Ureter (tissue), 1 donor: Measurements from ENCODE around the gene KDM3A. TPM values are rescaled to one million over a fixed set of nuclear protein-coding genes. Genes with fewer than 3 reads are reported as not detected.
A peak's percentile ranks its signal among the peaks of the same experiment; 100 is the strongest.

Experiments
- DNase-seq: peaks from one replicate; pipeline ENCODE4 v3.0.0-alpha.2; 2020; ENCODE audit warnings: low spot score
- total RNA-seq: library from RNA; stranded (reverse); gene quantifications from one replicate; pipeline ENCODE4 v1.2.4, GENCODE V29; 2023
- donor health status: DM: yes; HTN: yes; CAD: no.

KDM3A gene
- total RNA-seq, 1 donor from 2014 or later = 59.1 TPM

DNA sequence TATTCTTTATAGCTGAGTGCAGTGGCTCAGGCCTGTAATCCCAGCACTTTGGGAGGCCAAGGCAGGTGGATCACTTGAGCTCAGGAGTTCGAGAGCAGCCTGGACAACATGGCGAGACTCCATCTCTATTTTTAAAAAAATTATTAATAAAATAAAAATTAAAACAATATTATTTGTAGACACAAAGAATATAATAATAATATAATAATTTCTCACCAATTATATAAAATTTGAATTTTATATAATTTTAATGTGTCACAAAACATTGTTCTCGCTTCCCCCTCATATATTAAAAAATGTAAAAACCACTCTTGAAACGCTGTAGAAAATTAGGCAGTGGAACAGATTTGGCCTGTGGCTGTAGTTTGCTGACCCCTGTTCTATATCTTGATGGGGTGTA, 5.6 kb upstream of the KDM3A start:
- DNase-seq = no peak

DNA sequence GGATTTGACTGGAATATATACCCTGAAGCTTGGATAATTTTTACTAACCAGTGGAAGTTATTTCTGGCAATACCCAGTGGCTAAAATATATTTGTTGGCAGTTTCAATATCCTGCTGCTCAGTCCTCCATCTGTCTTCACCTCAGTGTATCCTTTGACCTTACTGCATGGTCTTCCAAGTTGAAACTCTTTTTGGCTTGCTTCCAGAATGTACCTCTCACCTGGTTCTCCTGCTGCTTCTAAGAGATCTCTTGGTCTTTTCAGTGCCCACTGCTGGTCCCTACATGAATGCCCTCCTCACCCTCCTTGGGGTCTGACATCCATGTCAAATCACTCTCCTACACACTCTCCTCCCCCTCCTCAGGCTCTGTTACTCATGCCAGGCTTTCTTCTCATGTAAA, 4.8 kb upstream of the KDM3A start:
- DNase-seq = no peak

DNA sequence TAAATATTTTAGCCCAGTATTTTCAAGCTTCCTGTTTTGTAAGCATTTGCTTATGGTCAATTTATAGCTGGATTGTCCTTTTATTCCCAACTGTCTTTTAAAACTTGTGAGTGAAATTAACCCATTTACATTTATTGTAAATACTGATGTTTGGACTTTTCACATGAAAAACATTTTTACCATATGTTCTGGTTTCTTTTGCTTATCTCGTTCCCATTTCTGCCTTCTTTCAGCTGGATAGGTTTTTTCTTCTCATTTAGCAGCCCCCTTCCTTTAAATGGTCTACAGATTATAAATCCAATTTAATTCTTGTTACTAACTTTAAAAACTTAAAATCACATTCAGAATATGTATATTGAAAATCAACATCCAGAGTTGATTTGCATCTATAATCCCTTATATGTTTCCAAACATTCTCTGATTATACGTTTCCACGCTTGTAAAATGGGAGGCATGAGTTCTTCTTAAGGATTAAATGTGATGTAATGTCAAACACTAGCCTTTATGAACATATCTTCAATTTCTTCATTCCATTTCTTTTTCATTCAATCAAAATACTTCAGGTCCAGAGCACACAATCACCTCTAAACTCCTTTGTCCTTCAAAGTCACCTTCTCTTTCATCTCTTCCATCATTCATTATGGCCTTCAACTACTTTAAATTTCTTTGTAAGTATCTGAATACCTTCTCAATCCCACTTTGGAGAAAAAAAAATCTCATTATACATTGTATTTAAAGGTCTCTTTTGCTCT, 1.1 kb upstream of the KDM3A start:
- no peak for DNase-seq

GRCh38 chr2:86441392-86441881, 266 bp downstream of the KDM3A start:
- DNase-seq = no peak

- DNase-seq = peak; percentile 72
Measured at GRCh38 chr2:86441882-86442641, 891 bp downstream of the KDM3A start.

GRCh38 chr2:86442642-86443005, 1.5 kb downstream of the KDM3A start:
- peak; percentile 92 for DNase-seq

DNA sequence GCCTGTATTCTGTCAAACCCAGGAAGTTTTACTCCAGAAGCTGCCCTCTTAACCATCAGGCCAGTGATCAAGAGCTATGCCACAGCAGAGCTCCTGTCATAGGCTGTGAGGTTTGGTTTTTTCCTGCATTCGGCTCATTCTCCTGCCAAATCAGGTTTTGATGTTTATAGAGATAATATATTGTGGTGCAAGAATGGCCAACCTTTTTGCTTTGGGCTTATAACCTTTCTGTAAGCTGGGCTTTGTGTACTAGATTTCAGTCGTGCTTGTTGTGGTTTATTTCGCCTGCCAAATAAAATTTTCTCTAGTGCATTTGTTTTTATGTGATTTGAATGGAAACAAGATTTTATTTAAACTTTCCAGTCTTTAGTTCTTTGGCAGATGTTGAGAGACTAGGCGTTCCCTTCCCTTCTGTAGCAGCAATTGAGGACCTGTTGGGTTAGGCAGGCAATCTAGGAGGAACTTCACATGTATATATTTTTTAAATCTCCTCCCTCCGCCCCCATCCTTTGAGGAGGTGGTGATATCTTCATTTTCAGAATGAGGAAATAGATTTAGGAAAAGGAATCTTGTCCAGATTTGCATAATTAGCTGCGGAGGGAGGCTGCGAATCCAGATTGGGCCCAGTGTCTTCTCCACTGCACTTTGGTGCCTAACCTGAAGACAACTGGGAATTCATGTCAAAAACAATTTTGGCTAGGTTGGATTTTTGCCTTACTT, 2.6 kb downstream of the KDM3A start:
- no peak for DNase-seq

GRCh38 chr2:86445436-86445835, 4.3 kb downstream of the KDM3A start:
- DNase-seq = no peak

DNA sequence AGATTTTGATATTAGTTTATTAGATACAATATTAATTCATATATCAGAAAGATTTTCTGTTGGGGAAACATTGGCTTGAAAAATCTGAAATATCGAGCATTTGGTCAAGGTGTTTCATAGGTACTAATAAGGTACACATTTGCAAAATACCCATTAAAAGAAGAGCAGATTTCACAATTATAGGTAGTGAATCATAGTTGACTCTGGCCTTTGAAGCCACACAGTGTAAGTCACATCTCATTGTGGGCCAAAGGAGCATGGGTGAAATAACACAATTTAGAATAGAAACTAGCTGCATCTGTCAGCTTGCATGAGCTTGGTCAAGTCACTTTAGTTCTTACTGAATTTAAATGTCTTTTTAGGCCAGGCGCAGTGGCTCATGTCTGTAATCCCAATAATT, 4.9 kb downstream of the KDM3A start:
- DNase-seq = no peak

GRCh38 chr2:86453836-86454235, 12.7 kb downstream of the KDM3A start:
- DNase-seq = peak; percentile 74

DNA sequence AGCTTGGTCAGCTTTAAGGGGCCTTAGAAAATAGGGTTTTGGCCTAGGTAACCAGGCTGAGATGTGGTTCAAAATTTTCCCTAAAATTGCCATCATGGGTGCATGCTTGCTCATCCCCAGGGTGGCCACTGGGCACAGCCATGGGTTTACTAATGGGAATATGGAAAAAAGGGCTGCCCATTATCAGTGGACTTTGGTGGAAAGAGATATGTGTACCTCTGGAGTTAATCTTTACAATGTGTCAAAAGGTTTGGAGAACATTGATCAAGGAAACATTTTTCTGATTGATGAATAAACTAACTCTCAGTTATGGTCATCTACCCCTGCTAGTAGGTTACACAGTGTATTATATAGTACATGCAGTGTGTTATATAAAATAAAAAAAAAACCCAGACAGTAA, 13.1 kb downstream of the KDM3A start:
- no peak for DNase-seq

DNA sequence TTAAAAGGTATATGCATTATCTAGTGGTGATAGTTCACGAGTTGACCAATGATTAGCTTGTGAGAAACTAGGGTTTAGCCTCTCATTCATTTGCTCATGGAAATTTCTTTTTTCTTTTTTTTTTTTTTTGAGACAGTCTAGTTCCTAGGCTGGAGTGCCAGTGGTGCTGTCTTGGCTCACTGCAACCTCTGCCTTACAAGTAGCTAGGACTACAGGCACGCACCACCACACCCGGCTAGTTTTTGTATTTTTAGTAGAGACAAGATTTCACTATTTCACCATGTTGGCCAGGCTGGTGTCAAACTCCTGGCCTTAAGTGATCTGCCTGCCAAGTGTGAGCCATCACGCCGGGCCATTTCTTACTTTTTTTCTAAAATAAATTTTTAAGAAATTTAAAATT, 14.0 kb downstream of the KDM3A start:
- DNase-seq = no peak

GRCh38 chr2:86461042-86461743, 20.0 kb downstream of the KDM3A start:
- no peak for DNase-seq

- DNase-seq = no peak
Measured at GRCh38 chr2:86464652-86465051, 23.5 kb downstream of the KDM3A start.

DNA sequence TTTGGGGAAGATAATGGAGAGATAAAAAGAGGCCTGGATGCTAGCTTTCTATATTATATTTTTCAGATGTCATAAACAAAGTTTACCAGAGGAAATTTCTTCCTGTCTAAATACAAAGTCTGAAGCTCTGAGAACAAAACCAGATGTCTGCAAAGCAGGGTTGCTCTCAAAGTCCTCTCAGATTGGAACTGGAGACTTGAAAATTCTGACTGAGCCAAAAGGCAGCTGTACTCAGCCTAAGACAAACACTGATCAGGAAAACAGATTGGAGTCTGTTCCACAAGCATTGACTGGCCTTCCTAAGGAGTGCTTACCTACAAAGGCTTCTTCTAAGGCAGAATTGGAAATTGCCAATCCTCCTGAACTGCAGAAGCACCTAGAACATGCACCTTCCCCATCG, 25.1 kb downstream of the KDM3A start:
- DNase-seq = no peak

GRCh38 chr2:86468162-86469033, 27.2 kb downstream of the KDM3A start:
- no peak for DNase-seq

- no peak for DNase-seq
Measured at GRCh38 chr2:86470890-86471289, 29.7 kb downstream of the KDM3A start.

- no peak for DNase-seq
Measured at GRCh38 chr2:86471637-86472036, 30.5 kb downstream of the KDM3A start.

DNA sequence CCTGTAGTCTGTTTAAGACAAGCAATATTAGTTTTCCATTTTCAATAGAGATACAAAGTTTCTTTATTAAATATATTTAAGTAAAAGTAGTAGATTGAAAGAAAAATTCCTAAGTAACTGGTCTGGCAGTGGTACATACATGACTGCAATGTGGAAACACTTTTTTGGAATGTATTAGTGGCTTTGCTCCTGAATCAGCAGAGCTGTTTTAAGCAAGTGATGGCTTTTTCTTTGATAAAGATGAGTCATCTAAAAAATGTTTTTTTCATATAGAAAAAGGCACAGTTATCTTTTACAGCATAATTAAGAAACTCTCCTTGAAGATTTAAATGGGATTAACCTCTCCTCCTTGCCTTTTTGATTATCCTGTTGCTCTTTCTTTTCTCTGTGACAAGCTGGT, 34.9 kb downstream of the KDM3A start:
- DNase-seq = no peak

DNA sequence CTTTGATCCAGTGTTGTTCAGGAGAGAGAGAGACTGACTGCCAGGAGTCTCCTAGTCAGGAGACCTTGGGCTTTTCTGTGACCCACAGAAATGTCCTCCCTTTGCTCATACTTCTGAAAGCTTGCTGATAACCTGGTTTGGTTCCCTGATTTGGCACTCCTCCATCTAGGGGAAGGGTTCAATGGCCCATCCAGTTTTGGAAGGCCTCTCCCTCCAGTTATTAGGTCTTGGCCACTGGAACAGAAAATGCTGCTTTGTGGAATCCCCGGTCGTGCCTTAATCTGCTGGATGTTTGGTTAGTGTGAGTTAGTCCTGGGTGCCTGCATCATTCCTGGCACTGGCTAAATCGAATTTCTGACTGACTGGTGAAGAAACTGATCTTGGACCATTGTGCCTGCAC, 35.7 kb downstream of the KDM3A start:
- DNase-seq = no peak

- DNase-seq = no peak
Measured at GRCh38 chr2:86477349-86477748, 36.2 kb downstream of the KDM3A start.
